Mesenchymal stem cell (in vitro differentiated cells and primary cell): Measurements from ENCODE around the gene NMT1.
A peak's percentile ranks its signal among the peaks of the same experiment; 100 is the strongest.

ENCODE experiments used
- DNase-seq: peaks from one replicate; pipeline ENCODE4 v3.0.0-alpha.2; 2013
- H2AFZ ChIP-seq: one replicate; pipeline ENCODE4 v1.6.1; 2013; ENCODE audit warnings: low read depth, mild to moderate bottlenecking, control low read depth, inconsistent platforms, low read length, moderate library complexity
- H2AK5ac ChIP-seq: 2 replicates; pipeline ENCODE4 v1.6.1; 2013; ENCODE audit warnings: low read length, moderate library complexity, mild to moderate bottlenecking, inconsistent platforms; ENCODE audit not compliant: severe bottlenecking
- H2BK120ac ChIP-seq: one replicate; pipeline ENCODE4 v1.6.1; 2013; ENCODE audit warnings: low read depth, mild to moderate bottlenecking, inconsistent platforms, low read length, moderate library complexity
- H2BK12ac ChIP-seq, 2 experiments: one replicate each; pipeline ENCODE4 v1.6.1; 2013; ENCODE audit warnings: inconsistent platforms in 2 of 2, low read length in 2 of 2, mild to moderate bottlenecking in 2 of 2, moderate library complexity in 2 of 2, control low read depth in 1 of 2
- H2BK15ac ChIP-seq: one replicate; pipeline ENCODE4 v1.6.1; 2013; ENCODE audit warnings: mild to moderate bottlenecking, low read depth, inconsistent platforms; ENCODE audit not compliant: poor library complexity, severe bottlenecking
- H2BK5ac ChIP-seq: 2 replicates; pipeline ENCODE4 v1.6.1; 2013; ENCODE audit warnings: low read depth, mild to moderate bottlenecking, low read length, control low read depth, inconsistent platforms; ENCODE audit not compliant: poor library complexity, severe bottlenecking
- H3K14ac ChIP-seq, 2 experiments: one replicate each; pipeline ENCODE4 v1.6.1; 2013; ENCODE audit warnings: inconsistent platforms in 2 of 2, low read length in 2 of 2, control low read depth in 1 of 2, mild to moderate bottlenecking in 1 of 2, moderate library complexity in 1 of 2
- H3K18ac ChIP-seq, 2 experiments: one replicate each; pipeline ENCODE4 v1.6.1; 2013; ENCODE audit warnings: inconsistent platforms in 2 of 2, low read length in 2 of 2, control low read depth in 1 of 2, low read depth in 1 of 2, mild to moderate bottlenecking in 1 of 2
- H3K23ac ChIP-seq, 2 experiments: one replicate each; pipeline ENCODE4 v1.6.1; 2013; ENCODE audit warnings: inconsistent platforms in 2 of 2, low read length in 2 of 2, mild to moderate bottlenecking in 2 of 2, moderate library complexity in 2 of 2, control low read depth in 1 of 2
- H3K27ac ChIP-seq: 2 replicates; pipeline ENCODE4 v1.5.1; 2013; ENCODE audit warnings: mild to moderate bottlenecking, moderate library complexity, low read length, control low read depth, inconsistent platforms; ENCODE audit not compliant: poor library complexity, severe bottlenecking
- H3K27me3 ChIP-seq, 2 experiments: 2 replicates each; pipeline versions ENCODE4 v1.6.1 to v1.7.0; 2013; ENCODE audit warnings: low read length in 2 of 2, mild to moderate bottlenecking in 2 of 2, moderate library complexity in 2 of 2, control low read depth in 1 of 2, inconsistent platforms in 1 of 2; ENCODE audit not compliant: control insufficient read depth in 1 of 2, insufficient read depth in 1 of 2
- H3K36me3 ChIP-seq, 2 experiments: 2 replicates each; pipeline versions ENCODE4 v1.6.1 to v1.7.0; 2013; ENCODE audit warnings: low read length in 2 of 2, control low read depth in 1 of 2, inconsistent platforms in 1 of 2, low read depth in 1 of 2, mild to moderate bottlenecking in 1 of 2; ENCODE audit not compliant: insufficient read depth in 2 of 2, control insufficient read depth in 1 of 2
- H3K4ac ChIP-seq, 2 experiments: one replicate each; pipeline ENCODE4 v1.6.1; 2013; ENCODE audit warnings: inconsistent platforms in 2 of 2, low read length in 2 of 2, mild to moderate bottlenecking in 2 of 2, moderate library complexity in 2 of 2, control low read depth in 1 of 2, low read depth in 1 of 2
- H3K4me1 ChIP-seq: 2 replicates; pipeline ENCODE4 v1.6.1; 2013; ENCODE audit warnings: low read depth, low read length, control low read depth; ENCODE audit not compliant: control insufficient read depth, insufficient read depth
- H3K4me2 ChIP-seq: 2 replicates; pipeline ENCODE4 v1.6.1; 2013; ENCODE audit warnings: low read length, mild to moderate bottlenecking, inconsistent platforms; ENCODE audit not compliant: poor library complexity, severe bottlenecking
- H3K4me3 ChIP-seq, 2 experiments: 2 replicates each; pipeline versions ENCODE4 v1.5.1 to v1.7.0; 2013; ENCODE audit warnings: low read length in 2 of 2, mild to moderate bottlenecking in 2 of 2, control low read depth in 1 of 2, low read depth in 1 of 2; ENCODE audit not compliant: insufficient read depth in 1 of 2
- H3K79me1 ChIP-seq: replicated peaks from 2 replicates; pipeline ENCODE4 v1.6.1; 2013; ENCODE audit warnings: mild to moderate bottlenecking, control low read depth, low read length, inconsistent platforms; ENCODE audit not compliant: poor library complexity, severe bottlenecking
- H3K9ac ChIP-seq: 2 replicates; pipeline ENCODE4 v1.7.0; 2013; ENCODE audit warnings: mild to moderate bottlenecking, low read length, moderate library complexity
- H3K9me3 ChIP-seq: 2 replicates; pipeline ENCODE4 v1.7.0; 2013; ENCODE audit warnings: mild to moderate bottlenecking, low read length; ENCODE audit not compliant: control insufficient read depth
- H4K8ac ChIP-seq: one replicate; pipeline ENCODE4 v1.6.1; 2013; ENCODE audit warnings: inconsistent platforms, mild to moderate bottlenecking, low read length, moderate library complexity
- H4K91ac ChIP-seq: one replicate; pipeline ENCODE4 v1.6.1; 2013; ENCODE audit warnings: mild to moderate bottlenecking, low read length, inconsistent platforms
- WGBS: methylation state at CpG from one replicate; pipeline ENCODE4 v1.1.7; 2013; ENCODE audit warnings: mixed read lengths; 5-methylcytosine and 5-hydroxymethylcytosine counted together

Gene NMT1

GRCh38 chr17:45020354-45021138 lies 40.6 kb upstream of the NMT1 start:
- peak; percentile 57 for DNase-seq
- Histone ChIP-seq H3K4me3 (peak overlapping the region in 1 of 2 experiments; percentile 8), H3K9ac (no peak overlapping the region), H3K4ac (peak overlapping the region in 1 of 2 experiments; percentile 61), H3K14ac (peak overlapping the region in 1 of 2 experiments; percentile 76), H2BK120ac (no peak overlapping the region), H3K18ac (peak overlapping the region; percentile 3 to 67), H2AK5ac (no peak overlapping the region), H3K27ac (no peak overlapping the region), H4K8ac (peak overlapping the region; percentile 35), H3K23ac (no peak overlapping the region), H3K79me1 (no peaks in the 10 kb centered on the region), H3K4me1 (peaks cover 35% of the 10 kb centered on the region), H2AFZ (no peak overlapping the region), H3K9me3 (no peaks in the 10 kb centered on the region), H2BK12ac (peak overlapping the region; percentile 12 to 59), H3K36me3 (peaks cover 11 to 23% of the 10 kb centered on the region in 2 experiments), H3K27me3 (peaks cover 0 to 12% of the 10 kb centered on the region in 2 experiments), H2BK15ac (peak overlapping the region; percentile 94), H4K91ac (no peak overlapping the region), H3K4me2 (peak overlapping the region; percentile 36), H2BK5ac (no peak overlapping the region)
- 34% methylated on average over 13 of the region's 17 CpGs for WGBS

GRCh38 chr17:45021607-45022287 lies 39.4 kb upstream of the NMT1 start:
- WGBS: 2% methylated on average over 48 of the region's 57 CpGs
- Histone ChIP-seq H3K9me3 (no peaks in the 10 kb centered on the region), H2BK5ac (no peak overlapping the region)

GRCh38 chr17:45022288-45022648 lies 38.8 kb upstream of the NMT1 start:
- Histone ChIP-seq H3K36me3 (peaks cover 21 to 30% of the 10 kb centered on the region in 2 experiments), H3K27ac (no peak overlapping the region), H3K14ac (no peak overlapping the region)

More at GRCh38 chr17:45021607-45022287, 39.4 kb upstream of the NMT1 start:
- Histone ChIP-seq H3K36me3 (peaks cover 15 to 26% of the 10 kb centered on the region in 2 experiments), H3K4me3 (peak overlapping the region; percentile 36 to 74), H3K9ac (peak overlapping the region; percentile 77), H3K27ac (no peak overlapping the region), H3K23ac (no peak overlapping the region), H2BK15ac (no peak overlapping the region), H3K4me1 (peaks cover 32% of the 10 kb centered on the region), H4K91ac (peak overlapping the region; percentile 29), H3K79me1 (no peaks in the 10 kb centered on the region), H3K27me3 (peaks cover 0 to 12% of the 10 kb centered on the region in 2 experiments), H2AFZ (peak overlapping the region; percentile 30), H3K14ac (peak overlapping the region in 1 of 2 experiments; percentile 87), H3K4ac (peak overlapping the region; percentile 12 to 13), H4K8ac (peak overlapping the region; percentile 90), H2AK5ac (no peak overlapping the region), H3K18ac (peak overlapping the region; percentile 17 to 67), H2BK12ac (peak overlapping the region in 1 of 2 experiments; percentile 51), H2BK120ac (no peak overlapping the region), H3K4me2 (peak overlapping the region; percentile 67)
- DNase-seq: peak; percentile 65

More at GRCh38 chr17:45022288-45022648, 38.8 kb upstream of the NMT1 start:
- peak overlapping the region in 1 of 2 experiments; percentile 13 for H3K4ac ChIP-seq
- H3K23ac ChIP-seq: no peak overlapping the region
- H2AK5ac ChIP-seq: no peak overlapping the region
- no peak for DNase-seq
- H2BK120ac ChIP-seq: no peak overlapping the region
- no peak overlapping the region for H3K4me3 ChIP-seq
- peaks cover 32% of the 10 kb centered on the region for H3K4me1 ChIP-seq
- no peak overlapping the region for H2AFZ ChIP-seq
- H2BK5ac ChIP-seq: no peak overlapping the region
- H3K9me3 ChIP-seq: no peaks in the 10 kb centered on the region
- H3K18ac ChIP-seq: no peak overlapping the region
- no peak overlapping the region for H4K8ac ChIP-seq
- WGBS: 62% methylated on average over 6 of the region's 8 CpGs
- H4K91ac ChIP-seq: no peak overlapping the region
- H3K27me3 ChIP-seq: peaks cover 0 to 12% of the 10 kb centered on the region in 2 experiments
- H3K9ac ChIP-seq: peak overlapping the region; percentile 77
- peak overlapping the region; percentile 45 for H3K4me2 ChIP-seq
- H2BK15ac ChIP-seq: no peak overlapping the region
- H2BK12ac ChIP-seq: no peak overlapping the region
- H3K79me1 ChIP-seq: no peaks in the 10 kb centered on the region
